ENCODE results near the gene PDS5A. TPM values are rescaled to one million over a fixed set of nuclear protein-coding genes. Genes with fewer than 3 reads are reported as not detected.
A peak's percentile ranks its signal among the peaks of the same experiment; 100 is the strongest.
"Not testable (repeated sequence)": the region's sequence is repeated elsewhere in the genome, so short reads cannot be mapped to it uniquely, and the experiment has no call there.

The PDS5A gene
- total and polyA plus RNA-seq, 12 donors = 12.6 to 36.2 (median 30.9) TPM

- 33 to 48% methylated on average over 2 of the region's 2 CpGs for WGBS, 2 donors
Observed at GRCh38 chr4:39908284-39908683, 69.4 kb downstream of the PDS5A start.

GRCh38 chr4:39905656-39906055 is 72.1 kb downstream of the PDS5A start:
- Histone ChIP-seq H3K9me3 (no peaks in the 10 kb centered on the region), H3K4me1 (peaks cover 0 to 7% (median 0%) of the 10 kb centered on the region in 9 donors), H3K27ac (no peak overlapping the region), H3K27me3 (no peaks in the 10 kb centered on the region), H3K4me3 (no peak overlapping the region), H3K36me3 (peaks cover 0 to 99% (median 8%) of the 10 kb centered on the region in 9 donors)
- ATAC-seq = no peak
- TF ChIP-seq, protein P1, sequence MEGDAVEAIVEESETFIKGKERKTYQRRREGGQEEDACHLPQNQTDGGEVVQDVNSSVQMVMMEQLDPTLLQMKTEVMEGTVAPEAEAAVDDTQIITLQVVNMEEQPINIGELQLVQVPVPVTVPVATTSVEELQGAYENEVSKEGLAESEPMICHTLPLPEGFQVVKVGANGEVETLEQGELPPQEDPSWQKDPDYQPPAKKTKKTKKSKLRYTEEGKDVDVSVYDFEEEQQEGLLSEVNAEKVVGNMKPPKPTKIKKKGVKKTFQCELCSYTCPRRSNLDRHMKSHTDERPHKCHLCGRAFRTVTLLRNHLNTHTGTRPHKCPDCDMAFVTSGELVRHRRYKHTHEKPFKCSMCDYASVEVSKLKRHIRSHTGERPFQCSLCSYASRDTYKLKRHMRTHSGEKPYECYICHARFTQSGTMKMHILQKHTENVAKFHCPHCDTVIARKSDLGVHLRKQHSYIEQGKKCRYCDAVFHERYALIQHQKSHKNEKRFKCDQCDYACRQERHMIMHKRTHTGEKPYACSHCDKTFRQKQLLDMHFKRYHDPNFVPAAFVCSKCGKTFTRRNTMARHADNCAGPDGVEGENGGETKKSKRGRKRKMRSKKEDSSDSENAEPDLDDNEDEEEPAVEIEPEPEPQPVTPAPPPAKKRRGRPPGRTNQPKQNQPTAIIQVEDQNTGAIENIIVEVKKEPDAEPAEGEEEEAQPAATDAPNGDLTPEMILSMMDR (IDR thresholded peaks at IDR 0.05) = no peak
- DNase-seq = no peak
- WGBS, 2 donors = 87 to 88% methylated on average over 1 of the region's 1 CpG
- intact Hi-C loops (cut with DNase I) = no loop called here

More at GRCh38 chr4:39908284-39908683, 69.4 kb downstream of the PDS5A start:
- DNase-seq = no peak
- Histone ChIP-seq H3K36me3 (peaks cover 0 to 99% (median 9%) of the 10 kb centered on the region in 9 donors), H3K27me3 (no peaks in the 10 kb centered on the region), H3K4me1 (peaks cover 0 to 7% (median 0%) of the 10 kb centered on the region in 9 donors), H3K27ac (peak overlapping the region in 3 of 10 donors; percentile 1 to 49 (median 15)), H3K9me3 (no peaks in the 10 kb centered on the region), H3K4me3 (peak overlapping the region in 1 of 10 donors; percentile 22)
- ATAC-seq = peak in 1 of 8 donors; percentile 64
- intact Hi-C loops (cut with DNase I) = no loop called here
- TF ChIP-seq, protein P1 (IDR thresholded peaks at IDR 0.05) = no peak

- ATAC-seq; intact Hi-C loops (cut with DNase I); H3K9me3 ChIP-seq; H3K4me1 ChIP-seq; DNase-seq; H3K27me3 ChIP-seq; H3K4me3 ChIP-seq; H3K27ac ChIP-seq: not testable (repeated sequence)
- H3K36me3 ChIP-seq = peaks cover 0 to 99% (median 8%) of the 10 kb centered on the region in 9 donors
- WGBS, 2 donors = 97 to 99% methylated on average over 6 of the region's 6 CpGs
Observed at GRCh38 chr4:39905019-39905418, 72.7 kb downstream of the PDS5A start.

DNA sequence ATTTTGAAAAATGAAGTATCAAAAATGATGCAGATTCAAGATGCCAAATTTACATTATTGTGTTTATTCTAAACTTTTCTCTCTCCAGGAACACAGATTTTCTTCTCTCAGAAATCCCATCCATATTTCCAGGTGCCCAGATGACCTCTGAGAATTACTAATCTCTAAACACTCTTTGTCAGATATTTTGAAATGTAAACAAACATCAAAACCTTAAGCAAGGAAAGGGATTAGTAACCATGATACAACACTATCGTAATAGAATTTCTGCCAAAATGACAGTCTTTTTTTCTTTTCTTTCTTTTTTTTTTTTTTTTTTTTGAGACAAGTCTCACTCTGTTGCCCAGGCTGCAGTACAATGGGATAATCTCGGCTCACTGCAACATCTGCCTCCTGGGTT is 76.7 kb downstream of the PDS5A start:
- intact Hi-C loops (cut with DNase I) = no loop called here
- no peak for ATAC-seq
- H3K9me3 ChIP-seq = no peaks in the 10 kb centered on the region
- peaks cover 0 to 100% (median 33%) of the 10 kb centered on the region in 9 donors for H3K36me3 ChIP-seq
- TF ChIP-seq, protein P1 (IDR thresholded peaks at IDR 0.05) = no peak
- 95 to 98% methylated on average over 2 of the region's 2 CpGs for WGBS, 2 donors
- no peaks in the 10 kb centered on the region for H3K27me3 ChIP-seq
- DNase-seq = no peak
- H3K4me3 ChIP-seq = no peak overlapping the region
- no peak overlapping the region for H3K27ac ChIP-seq
- H3K4me1 ChIP-seq = no peaks in the 10 kb centered on the region

GRCh38 chr4:39899291-39899690 is 78.4 kb downstream of the PDS5A start:
- Histone ChIP-seq H3K4me3 (no peak overlapping the region), H3K36me3 (peaks cover 0 to 100% (median 42%) of the 10 kb centered on the region in 9 donors)
- no peak for ATAC-seq

More at GRCh38 chr4:39899291-39899690, 78.4 kb downstream of the PDS5A start:
- H3K4me1 ChIP-seq = no peaks in the 10 kb centered on the region
- no peak overlapping the region for H3K27ac ChIP-seq
- TF ChIP-seq, protein P1 (IDR thresholded peaks at IDR 0.05) = no peak
- no peaks in the 10 kb centered on the region for H3K27me3 ChIP-seq
- no peaks in the 10 kb centered on the region for H3K9me3 ChIP-seq
- 88 to 91% methylated on average over 3 of the region's 3 CpGs for WGBS, 2 donors
- intact Hi-C loops (cut with DNase I) = loop anchor here in 1 of 10 donors (10.0 kb wide), 1 partner anchor 204 kb away; the partner anchor contains the start of gene UBE2K
- DNase-seq = no peak
